Measurements from ENCODE around the gene FAM83C.
A peak's percentile ranks its signal among the peaks of the same experiment; 100 is the strongest.
"Not testable (repeated sequence)": the region's sequence is repeated elsewhere in the genome, so short reads cannot be mapped to it uniquely, and the experiment has no call there.

The FAM83C gene

DNA sequence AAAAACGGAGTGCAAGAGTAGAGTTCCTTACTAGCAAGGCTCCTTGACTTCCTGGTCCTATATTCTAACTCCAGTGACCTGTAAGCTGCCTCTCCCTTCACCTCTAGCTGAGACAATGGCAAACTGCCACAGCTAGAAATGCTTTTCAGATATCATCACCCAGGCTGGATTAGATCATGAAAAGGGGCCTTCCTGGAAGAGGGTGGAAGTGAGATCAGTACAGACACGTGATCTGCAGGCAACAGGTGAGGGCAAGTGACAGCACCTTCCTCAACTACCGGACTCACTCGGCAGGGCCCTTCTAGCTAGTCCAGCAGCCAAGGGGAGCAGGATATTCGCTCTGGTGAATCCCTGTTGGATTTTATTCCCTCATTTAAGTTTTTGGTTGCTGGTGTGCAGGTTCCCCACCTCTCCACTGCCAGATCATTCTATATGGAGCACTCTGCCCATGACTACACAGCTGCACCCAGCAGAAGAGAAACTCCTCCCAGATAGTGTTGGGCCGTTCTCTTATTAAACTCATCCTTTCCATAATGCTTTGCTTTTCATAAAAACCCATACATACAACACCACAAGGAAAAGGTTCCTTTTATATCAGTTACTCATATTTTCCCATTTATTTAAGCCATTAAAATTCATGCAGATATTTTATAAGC lies 26.4 kb upstream of the FAM83C start:
- DNase-seq = no peak

DNA sequence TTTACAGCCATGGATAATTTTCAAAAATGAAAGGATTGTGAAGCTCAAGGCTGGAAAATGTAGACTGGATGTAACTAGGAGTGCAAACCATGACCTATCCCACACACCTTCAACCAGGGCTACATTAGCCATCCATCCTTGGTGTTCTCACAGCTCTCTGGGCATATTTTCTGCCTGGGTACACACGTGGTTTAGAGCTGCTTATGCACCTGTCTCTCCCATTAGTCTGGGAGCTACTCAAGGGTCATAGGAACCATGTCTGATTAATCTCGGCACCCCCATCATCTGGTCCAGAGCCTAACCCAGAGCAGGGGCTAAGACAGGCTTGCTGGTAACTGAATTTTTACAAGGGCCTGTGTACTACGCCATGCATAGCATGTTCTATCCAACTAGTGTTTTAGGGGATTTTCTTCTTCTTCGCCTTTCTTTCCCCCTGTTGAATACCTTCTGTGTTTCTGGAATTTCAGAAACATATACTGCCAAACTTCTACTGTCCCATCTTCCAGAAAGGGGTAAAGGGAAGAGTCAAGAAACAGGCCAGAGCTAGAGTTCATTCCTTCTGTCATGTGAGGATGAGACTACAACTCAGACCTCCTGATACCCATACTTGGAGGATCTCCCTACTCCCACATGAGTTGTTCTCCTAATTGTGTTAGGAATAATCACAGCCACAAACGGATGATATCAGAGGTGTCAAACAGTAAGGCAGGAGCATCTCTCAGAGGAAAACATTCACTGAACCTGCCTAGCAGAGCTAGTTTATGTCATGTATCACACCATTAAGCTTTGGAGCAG lies 25.4 kb upstream of the FAM83C start:
- no peak for DNase-seq

DNA sequence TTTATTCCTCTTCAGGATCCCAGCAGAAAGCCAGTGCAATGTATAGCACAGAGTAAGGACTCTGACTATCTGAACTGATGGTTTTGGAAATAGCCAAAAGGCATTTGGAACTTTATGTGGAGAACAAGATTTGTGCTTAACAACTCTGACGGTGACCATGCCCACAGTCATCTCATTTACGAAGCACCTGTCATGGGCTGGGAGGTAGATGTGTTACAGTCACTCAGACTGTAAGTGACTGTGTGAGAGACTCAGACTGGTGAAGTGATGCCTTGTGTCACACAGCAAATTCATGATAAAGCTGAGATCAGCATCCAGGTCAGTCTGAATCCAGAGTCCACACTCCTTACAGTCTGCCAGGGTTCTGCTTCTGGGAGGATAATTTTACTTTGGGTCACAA lies 23.9 kb upstream of the FAM83C start:
- no peak for DNase-seq

DNA sequence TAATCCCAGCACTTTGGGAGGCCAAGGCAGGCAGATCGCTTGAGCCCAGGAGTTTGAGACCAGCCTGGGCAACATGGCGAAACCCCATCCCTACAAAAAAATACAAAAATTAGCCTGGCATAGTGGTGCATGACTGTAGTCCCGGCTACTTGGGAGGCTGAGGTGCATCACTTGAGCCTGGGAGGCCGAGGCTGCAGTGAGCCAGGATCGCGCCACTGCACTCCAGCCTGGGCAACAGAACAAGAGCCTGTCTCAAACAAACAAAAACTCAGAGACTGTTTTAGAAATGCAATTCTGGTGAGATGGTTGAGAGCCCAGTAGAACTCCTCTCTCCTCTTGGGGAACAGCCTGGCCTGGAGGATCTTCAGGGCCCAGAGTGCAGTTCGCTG lies 23.4 kb upstream of the FAM83C start:
- DNase-seq = not testable (repeated sequence)

DNA sequence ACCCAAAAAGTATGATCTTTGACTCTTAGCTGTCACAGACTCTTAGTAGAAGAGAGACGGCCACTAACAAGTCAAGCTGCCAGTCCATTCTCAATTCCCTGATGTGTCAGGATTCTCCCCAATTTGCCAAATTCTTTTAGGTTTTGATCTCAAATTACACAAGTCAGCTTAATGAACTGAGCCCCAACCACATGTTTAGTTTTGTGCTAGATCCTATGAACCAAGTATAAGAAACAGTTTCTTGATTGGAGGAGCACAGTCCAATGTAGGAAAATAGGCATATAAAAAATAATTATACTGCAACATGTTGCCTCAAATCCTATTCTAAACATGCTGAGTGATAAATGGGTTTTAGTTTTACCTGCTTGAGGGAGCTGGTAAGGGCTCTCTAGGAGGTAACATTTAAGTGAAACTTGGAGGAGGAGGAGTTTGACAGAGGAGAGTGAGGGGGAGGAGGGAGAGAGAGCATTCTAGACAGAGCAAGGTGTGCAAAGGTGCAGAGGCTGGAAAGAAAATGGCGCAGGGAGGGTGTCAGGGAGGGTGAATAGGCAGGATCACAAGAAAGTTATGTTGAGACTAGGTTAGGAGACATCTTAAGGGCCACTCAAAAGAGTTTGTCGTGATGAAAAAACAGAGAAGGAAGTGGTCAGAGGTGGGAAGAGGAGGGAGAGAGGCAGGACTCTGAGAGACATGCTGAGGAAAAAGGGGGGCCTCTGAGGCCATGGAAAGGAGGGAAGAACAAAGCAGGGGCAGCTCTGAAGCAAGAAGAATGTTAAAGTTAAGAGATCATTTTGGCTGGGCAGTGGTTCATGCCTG lies 22.8 kb upstream of the FAM83C start:
- DNase-seq = no peak

DNA sequence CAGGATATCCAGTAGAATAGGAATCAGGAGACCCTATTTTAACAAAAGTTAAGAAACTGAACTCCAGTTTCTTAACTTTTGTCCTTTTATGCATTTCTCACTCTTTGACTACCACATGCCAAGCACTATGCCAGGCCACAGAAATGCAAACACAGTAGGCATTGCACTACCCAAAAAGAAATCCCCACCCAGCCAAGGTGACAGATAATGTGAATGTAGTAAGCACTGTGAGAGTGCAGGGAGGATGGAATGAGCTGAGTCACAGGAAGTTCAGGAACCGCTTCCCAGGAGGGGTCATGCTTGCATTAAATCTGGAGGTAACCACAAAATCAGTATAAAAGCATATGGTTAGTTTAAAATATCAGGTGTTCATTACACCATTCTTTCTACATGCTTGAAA lies 20.1 kb upstream of the FAM83C start:
- peak; percentile 33 for DNase-seq

DNA sequence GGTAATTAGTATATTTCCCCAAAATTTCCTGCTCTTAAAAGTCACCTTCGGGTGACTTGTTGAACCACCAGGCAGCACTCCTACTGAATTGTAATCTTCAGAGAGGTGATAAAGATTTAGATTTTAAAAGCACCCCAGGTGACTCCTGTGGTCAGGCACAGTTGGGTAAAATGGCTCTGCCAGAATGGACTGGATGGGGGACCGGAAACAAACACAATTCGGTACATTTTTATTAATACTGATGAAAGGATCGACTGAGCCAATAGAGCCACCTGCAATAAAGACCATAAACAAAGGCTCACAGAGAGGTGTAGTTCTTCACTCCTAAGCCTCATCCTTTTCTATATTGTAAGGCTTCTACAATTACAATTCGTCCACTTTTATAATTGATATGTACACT lies 19.6 kb upstream of the FAM83C start:
- DNase-seq = no peak

DNA sequence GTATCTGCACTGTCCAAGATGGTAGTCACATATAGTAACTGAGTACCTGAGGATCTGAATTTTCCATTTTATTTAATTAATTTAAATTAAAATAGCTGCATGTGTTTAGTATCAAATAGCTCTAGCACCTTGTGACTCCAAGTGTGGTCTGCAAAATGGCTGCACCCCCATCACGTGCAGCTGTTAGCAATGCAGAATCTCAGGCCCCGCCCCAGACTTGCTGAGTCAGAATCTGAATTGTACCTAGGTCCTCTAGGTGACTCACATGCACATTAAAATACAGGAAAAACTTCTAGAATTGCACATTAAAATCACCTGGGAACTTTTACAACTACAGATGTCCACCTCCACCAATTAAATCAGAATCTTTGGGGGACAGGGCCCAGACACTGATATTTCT lies 19.2 kb upstream of the FAM83C start:
- peak; percentile 88 for DNase-seq

DNA sequence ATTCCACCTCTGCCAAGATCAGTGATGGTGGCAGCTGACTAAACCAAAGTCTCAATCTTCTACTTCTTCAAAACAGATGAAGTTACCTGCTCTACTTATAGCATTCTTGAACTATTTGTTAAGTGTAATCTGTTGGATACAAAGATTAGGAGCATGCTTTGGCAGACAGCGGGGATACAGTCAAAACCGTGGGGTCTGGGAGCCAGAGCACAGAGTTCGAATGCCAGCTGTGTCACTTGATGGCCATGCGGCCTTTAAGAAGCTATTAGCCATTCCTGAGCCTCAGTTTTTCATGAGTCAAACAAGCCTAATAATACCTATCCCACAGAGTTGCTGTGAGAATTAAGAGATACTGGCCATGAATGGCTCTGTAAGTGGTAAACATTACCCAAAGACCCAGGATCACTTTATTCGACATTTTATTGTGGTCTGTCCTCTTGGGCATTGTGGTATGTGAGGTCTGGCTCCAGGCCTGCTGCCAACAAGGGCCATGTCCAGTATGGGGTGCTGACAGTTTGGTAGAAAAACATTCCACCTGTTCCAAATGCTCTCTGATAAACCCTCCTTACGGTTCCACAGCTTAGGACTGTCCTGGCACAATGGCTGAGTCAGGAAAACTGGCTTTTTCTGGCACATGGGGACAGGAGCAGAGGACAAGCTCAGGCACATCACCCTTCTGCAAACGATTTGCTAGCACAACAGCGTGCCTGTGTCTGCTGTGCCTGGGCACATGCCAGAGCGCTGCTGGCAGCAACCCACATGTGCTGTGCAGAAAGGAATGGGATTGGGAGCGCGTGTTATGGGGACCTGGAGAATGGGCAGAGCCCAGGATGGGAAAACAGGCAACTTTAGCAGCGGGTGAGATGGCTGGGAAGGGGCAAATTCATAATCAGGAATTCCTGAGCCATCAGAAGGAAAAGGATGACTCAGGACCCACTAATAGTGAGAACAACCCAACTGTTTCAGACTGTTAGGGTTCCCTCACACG lies 15.7 kb upstream of the FAM83C start:
- no peak for DNase-seq

DNA sequence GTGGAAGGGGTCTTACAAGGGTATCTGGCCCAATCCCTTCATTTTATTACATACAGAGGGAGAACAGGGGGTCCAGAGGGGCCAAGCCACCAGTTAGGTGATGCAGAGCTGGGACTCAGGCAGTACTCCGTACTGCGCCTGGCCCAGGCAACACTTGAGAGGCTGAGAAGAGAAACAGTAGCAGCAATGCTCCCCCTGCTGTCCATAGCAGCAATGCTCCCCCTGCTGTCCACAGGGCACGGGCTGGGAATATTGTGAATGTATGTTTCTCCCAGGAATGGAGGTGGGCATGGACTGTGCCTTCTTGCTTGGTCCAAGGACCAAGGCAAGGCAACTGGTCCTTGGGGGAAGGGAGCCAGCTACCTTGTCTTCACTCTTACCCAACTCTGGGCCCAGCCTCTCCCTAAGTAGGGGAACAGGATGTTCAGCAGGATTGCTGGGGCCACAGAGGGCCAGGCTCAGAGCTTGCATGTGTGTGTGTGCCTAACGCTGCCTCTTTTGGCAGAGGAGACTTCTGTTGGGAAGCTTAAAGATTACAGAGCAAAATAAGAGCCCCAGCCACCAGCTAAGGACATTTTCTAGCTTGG lies 14.8 kb upstream of the FAM83C start:
- peak; percentile 48 for DNase-seq

DNA sequence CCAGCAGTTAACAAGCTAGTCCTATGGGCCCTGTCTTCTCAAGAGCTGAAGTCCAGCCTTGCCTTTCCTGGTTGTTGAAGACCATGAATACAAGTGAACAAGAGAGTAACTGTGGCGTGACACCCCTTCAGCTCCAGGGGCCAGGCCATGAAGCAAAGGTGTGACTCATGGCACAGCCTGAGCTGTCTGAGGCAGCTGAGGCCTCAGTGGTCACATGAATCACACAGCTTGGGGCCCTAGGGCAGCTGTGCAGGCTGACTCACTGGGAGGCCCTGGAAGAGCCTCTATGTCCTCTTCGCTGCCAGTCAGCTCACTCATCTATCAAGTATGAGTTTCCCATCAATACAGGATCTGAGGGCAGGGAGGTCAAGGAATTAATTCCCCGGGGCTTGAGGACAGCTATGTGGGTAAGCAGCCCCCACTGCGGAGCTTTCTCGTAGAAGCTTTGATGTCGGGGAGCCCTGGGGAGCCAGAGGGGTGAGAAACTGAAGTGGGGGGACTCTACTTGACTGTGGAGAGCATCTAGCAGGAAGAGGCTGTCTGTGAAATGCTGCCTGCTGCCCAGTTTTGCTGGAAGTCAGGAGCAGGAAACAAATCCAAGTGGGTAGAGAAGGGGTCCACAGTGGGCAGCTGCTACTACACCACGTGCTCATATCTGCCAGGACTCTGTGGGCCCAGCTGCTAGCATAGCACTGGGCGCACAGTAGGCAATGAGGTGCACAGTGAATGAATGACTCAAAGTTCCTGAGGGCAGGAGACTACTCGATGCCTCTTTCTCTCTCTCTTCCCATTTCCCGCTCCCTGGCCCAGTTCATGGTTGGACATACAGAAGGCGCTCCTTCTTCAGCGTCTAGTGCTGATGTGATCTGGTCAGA lies 13.7 kb upstream of the FAM83C start:
- DNase-seq = peak; percentile 91

DNA sequence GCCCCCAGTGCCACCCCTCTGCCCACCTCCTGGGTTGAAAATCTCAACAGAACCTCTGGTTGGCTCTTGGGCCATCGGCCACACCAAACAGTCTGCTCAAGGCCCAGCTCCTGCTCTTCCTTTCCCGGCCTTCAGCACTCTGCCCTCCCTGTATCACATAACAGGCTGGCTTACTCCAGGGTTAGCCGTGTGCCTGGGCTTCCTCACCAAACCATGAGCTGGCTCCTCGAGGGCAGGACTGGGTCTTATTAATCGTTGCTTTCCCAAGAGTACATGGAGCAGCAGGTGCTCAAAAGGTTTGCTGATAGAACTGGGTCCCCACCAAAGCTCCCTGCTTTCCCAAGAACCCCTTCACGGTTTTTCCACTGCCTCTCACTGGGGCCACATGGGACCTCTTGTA lies 12.7 kb upstream of the FAM83C start:
- DNase-seq = no peak

DNA sequence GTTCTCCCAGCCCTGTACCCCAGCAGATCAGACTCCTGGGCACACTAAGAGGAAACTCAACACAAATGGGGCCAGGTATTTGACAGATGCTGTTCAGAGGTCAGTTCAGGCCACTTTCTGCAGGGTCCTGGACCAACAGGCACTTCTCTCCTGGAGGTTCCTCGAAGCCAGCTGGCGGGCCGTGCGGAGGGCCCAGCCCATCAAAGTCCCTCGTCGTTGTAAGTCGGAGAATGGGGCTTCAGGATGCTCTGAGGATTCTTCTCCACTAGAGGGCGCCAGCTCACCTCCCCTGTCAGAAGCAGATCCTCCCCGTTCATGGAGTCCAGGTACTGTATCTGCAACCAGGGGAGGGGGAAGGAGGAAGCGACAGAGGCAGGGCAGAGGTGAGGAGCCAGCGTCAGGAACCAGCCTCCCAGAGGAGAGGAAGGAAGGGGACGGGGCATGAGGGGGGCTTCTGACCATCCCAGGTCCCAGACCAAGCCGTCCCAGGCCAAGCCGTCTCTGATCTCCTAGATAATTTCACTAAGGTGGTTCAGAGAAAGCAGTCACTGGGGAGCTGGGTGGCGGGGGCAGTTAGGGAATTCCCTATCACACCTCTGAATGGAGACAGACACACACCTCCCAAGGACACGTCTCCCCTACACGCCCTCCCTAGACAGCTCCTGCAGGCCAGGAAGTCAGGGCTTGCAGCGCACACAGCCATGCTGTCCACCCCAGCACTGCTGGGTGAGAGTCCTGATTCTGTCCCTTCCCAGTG lies 11.7 kb upstream of the FAM83C start:
- DNase-seq = peak; percentile 88

DNA sequence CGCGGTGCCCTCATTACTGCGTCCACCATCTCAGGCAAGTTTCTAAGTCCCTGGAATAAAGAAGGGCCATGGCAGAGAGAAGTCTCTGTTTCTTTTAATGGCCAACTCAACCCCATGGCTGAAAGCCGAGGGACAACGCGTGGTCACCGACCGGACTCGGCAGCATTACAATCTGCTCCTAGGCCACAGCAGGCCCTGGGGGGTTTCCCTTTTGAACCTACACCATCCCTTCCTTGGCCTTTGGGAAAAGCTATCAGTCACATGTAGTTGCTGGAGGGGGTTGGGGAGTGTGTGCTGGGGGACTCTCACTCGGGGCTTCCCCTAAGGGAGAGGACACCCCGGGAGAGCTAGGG lies 11.1 kb upstream of the FAM83C start:
- DNase-seq = no peak

DNA sequence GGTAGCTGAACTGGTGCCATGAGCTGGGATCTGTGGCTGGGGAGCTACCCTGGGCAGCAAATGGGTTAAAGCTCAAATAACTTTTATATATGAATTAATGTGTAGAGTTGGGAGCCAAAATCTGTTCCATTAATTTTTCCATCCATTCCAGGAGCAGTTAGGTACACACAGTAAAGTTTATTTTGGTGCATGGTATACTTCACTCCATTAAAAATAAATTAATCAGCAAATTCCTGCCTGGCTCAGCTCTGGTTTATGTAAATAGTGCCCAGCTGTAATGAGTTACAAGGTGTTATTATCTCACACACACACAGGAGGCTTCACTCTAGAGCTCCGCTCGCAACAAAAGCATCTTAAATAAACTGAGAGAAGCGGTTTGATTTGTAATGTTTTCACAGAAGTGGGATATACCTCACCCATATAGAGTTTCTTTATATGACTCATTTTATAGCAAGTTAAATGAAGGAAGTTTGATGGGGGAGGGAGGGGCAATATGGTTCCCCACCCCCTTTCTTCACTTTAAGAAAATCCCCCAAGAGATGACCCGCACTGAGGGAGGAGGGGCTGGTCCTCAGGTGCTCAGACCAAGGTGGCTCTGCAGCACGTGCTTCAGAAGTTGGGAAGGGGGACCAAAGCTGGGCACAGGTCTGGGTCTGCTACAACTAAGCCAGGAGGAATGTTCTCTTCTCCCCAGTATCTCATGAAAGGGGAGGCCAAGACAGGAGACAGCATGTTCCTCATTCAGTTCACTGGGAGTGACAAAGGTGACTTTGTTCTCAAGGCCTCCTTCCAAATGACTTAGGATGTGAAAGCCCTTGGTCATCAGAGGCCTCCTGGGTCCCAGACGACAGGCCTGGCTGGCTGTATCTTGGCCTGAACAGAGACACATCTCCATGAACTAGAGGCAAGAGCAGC lies 10.5 kb upstream of the FAM83C start:
- no peak for DNase-seq

DNA sequence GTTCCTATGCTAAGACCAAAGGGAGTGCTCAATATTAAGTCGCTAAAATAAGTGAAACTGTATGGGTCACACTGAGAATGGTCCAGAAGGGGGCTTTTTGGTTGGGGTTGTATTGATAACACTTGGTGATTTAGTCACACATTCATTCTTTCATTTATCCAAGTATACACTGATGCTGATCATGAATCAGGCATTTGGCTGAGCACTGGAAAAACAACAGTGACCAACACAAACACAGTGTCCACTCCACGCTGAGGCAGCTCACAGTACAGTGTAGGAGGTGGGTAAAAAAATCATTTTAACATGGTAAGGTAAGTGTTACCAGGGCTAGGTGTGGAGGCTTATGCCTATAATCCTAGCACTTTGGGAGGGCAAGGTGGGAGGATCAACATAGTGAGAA lies 9.2 kb upstream of the FAM83C start:
- no peak for DNase-seq

DNA sequence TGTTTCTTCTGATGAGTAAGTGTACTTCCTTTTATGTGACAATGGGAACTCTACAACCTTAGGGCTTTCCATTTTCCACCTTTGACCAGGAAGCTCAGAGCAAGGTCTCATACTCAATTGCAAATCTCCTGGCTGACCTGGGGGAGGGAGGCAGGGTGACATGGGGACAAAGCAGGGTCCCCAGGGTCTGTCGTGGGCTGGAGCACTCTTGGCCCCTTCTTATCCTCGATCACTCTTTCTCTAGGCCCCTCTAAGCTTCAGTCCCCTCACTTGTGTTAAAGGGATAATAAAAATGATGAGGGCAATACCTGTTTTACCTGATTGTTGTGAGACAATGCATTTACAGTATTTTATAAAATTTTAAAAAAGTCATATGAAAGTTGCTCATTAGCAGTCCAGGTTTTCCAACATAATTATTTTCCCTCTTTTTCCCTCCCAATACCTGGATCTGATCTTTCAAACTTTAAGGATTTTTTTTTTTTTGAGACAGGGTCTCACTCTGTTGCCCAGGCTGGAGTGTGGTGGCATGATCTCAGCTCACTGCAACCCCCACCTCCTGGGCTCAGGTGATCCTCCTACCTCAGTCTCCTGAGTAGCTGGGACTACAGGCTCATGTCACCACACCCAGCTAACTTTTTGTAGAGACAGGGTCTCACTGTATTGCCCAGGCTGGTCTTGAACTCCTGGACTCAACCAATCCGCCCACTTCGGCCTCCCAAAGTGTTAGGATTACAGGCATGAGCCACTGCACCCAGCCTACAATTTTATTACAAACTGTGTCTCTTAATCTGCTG lies 8.4 kb upstream of the FAM83C start:
- DNase-seq = no peak

DNA sequence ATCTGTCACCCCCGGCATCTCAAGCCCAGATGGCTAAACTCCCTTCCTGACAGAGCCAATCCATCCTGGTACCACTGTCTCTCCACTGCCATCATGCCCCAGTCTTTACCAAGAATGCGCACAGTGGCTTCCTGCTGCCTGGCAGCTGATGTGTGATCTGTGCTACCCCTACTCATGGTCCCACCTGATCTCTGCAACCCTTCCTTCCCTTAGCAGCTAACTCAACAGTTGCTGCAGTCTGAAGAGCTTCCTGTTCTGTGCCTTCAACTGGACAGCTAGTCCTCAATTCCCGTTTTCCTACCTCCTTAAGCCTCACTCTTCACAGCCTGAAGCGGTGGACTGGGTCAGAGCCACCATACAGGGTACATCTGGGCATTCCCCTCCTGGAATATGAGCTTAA lies 7.6 kb upstream of the FAM83C start:
- DNase-seq = no peak

DNA sequence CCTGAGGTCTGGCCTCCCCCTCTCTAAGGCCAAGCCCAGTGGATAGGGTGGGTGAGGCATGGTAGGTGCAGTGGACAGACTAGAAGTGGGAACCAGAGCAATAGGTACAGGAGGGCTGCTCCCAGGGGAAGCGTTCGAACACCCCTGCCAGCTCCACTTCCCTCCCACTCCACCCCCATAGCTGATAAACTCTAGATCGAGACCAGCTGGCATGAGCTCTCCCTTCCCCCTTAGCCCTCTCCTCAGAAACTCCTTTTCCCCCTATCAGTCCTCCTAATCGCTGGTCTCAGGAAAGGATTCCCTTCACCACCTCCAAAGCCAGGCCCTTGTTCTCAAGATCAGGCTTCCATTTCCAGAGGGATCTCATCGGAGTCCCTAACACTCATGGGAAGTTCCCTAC lies 6.0 kb upstream of the FAM83C start:
- no peak for DNase-seq
